ENCODE results near the gene AXIN2. TPM values are rescaled to one million over a fixed set of nuclear protein-coding genes. Genes with fewer than 3 reads are reported as not detected.

The AXIN2 gene
- total RNA-seq, 1 donor from 2014 or later, result 21.0 TPM

DNA sequence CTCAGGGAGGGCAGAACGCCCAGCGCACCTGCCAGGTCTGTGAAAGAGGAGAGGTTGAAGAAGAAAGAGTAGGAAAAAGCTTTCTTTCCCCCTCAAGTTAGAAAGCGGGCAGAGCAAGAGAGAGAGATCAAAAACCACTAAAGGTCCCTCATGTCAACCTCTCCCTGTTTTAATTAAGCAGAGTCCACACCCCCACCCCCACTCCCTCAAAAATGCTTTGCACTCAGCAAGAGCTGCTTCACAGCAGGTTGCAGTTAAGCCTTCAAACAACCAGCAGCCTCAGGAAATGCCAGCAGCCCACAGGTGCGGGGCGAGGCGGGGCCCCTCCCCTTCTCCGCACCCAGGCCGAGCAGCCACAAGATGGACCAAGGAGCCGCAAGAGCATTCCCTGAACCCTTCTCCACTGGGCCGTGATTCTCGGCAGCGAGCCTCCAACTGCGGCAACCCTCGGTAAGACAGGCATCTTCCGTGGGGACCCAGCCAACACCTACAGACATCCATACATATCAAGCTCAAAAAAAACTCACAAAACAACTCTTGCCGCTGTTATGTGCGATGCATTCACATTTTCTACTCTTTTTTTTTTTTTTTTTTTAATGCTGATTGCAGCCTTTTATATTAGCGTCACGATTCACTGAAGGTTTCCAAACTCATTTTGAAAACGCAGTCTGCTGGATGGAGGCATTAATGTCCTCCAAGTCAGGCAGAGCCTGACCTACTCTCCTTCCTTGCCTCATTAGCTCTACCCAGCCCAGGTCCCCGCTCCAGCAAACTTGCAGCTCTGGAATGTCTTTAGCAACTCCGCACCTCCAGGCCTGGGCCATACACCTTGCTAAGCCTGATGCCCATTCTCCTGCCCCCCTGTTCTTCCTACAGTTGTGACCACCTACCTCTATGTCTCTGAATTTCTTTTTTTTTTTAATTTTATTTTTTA, 66.1 kb downstream of the AXIN2 start:
- H3K9me3 ChIP-seq (replicated peaks), result no peaks in the 10 kb centered on the region
- intact Hi-C loops (cut with micrococcal nuclease), result no loop called here
- H3K4me1 ChIP-seq, result no peaks in the 10 kb centered on the region
- H3K36me3 ChIP-seq, result no peaks in the 10 kb centered on the region
- no peak overlapping the region for H3K27ac ChIP-seq (replicated peaks)
- no peak overlapping the region for H3K4me3 ChIP-seq
- H3K27me3 ChIP-seq (ENCODE audit: low read depth), result peaks cover 14% of the 10 kb centered on the region
- no peak for DNase-seq
- TF ChIP-seq, protein P1, sequence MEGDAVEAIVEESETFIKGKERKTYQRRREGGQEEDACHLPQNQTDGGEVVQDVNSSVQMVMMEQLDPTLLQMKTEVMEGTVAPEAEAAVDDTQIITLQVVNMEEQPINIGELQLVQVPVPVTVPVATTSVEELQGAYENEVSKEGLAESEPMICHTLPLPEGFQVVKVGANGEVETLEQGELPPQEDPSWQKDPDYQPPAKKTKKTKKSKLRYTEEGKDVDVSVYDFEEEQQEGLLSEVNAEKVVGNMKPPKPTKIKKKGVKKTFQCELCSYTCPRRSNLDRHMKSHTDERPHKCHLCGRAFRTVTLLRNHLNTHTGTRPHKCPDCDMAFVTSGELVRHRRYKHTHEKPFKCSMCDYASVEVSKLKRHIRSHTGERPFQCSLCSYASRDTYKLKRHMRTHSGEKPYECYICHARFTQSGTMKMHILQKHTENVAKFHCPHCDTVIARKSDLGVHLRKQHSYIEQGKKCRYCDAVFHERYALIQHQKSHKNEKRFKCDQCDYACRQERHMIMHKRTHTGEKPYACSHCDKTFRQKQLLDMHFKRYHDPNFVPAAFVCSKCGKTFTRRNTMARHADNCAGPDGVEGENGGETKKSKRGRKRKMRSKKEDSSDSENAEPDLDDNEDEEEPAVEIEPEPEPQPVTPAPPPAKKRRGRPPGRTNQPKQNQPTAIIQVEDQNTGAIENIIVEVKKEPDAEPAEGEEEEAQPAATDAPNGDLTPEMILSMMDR (IDR thresholded peaks at IDR 0.05; ENCODE audit: borderline replicate concordance), result no peak

DNA sequence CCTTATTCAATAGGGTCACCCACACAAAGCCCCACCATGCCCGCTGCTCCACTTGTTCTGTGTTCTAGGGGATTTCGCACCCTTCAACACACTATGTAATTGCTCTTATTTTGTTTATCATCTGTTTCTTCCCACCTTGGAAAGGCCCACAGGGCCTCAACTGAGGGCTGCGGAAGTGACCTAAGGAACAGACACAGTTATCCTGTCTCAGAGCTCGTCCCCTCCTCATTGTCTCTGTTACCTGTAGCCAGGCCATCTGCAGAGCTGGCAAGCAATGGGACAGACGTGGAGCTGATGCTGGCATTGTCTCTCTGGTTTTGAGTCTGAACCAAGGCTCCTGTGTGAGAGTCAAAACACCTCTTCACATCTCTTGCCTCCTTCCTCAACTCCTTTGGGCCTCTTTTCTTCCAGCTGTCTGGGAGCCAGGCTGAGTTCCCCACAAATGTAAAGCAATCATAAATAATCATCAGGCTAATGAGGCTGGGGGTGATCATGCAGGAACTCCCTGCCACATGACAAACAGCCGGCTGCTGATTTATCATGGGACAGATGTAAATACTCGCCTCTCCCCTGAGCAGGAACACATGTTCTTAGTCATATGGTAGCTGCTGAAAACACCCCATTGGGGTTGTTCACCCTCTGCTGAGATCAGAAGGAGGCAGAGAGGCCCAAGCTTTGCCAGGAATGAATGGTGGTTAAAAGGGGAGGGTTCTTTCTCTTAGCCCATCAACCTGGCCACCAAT, 71.9 kb downstream of the AXIN2 start:
- intact Hi-C loops (cut with micrococcal nuclease), result no loop called here
- no peaks in the 10 kb centered on the region for H3K9me3 ChIP-seq (replicated peaks)
- no peak overlapping the region for H3K4me3 ChIP-seq
- no peak for DNase-seq
- no peaks in the 10 kb centered on the region for H3K27me3 ChIP-seq (ENCODE audit: low read depth)
- TF ChIP-seq, protein P1 (IDR thresholded peaks at IDR 0.05; ENCODE audit: borderline replicate concordance), result no peak
- H3K27ac ChIP-seq (replicated peaks), result no peak overlapping the region
- peaks cover 2% of the 10 kb centered on the region for H3K4me1 ChIP-seq
- H3K36me3 ChIP-seq, result no peaks in the 10 kb centered on the region

- no peak for DNase-seq
- Histone ChIP-seq H3K27ac (replicated peaks) (no peak overlapping the region), H3K4me1 (peaks cover 2% of the 10 kb centered on the region), H3K4me3 (no peak overlapping the region), H3K36me3 (no peaks in the 10 kb centered on the region), H3K27me3 (ENCODE audit: low read depth) (no peaks in the 10 kb centered on the region), H3K9me3 (replicated peaks) (no peaks in the 10 kb centered on the region)
- intact Hi-C loops (cut with micrococcal nuclease), result no loop called here
- TF ChIP-seq, protein P1 (IDR thresholded peaks at IDR 0.05; ENCODE audit: borderline replicate concordance), result no peak
These were observed 72.8 kb downstream of the AXIN2 start for GRCh38 chr17:65488665-65489064.

- TF ChIP-seq, protein P1 (IDR thresholded peaks at IDR 0.05; ENCODE audit: borderline replicate concordance), result no peak
- H3K27ac ChIP-seq (replicated peaks), result no peak overlapping the region
- H3K4me1 ChIP-seq, result peaks cover 2% of the 10 kb centered on the region
- no peak for DNase-seq
- H3K9me3 ChIP-seq (replicated peaks), result no peaks in the 10 kb centered on the region
- no peaks in the 10 kb centered on the region for H3K27me3 ChIP-seq (ENCODE audit: low read depth)
- H3K36me3 ChIP-seq, result no peaks in the 10 kb centered on the region
- H3K4me3 ChIP-seq, result no peak overlapping the region
- intact Hi-C loops (cut with micrococcal nuclease), result no loop called here
These were observed 73.5 kb downstream of the AXIN2 start for GRCh38 chr17:65487990-65488389.

DNA sequence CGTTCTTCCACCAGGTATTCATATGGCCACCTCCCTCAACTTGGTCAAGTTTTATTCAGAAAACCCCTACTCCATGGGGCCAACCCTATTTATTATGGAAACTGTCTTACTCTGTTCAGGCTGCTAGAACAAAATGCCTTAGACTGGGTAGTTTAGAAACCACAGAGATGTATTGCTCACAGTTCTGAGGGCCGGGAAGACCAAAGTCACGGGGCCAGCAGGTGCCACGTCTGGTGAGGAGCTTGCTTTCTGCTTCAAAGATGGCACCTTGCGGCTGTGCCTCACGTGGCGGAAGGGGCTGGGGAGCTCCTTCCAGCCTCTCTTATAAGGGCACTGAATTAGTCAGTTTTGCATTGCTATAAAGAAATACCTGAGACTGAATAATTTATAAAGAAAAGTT, 74.3 kb downstream of the AXIN2 start:
- intact Hi-C loops (cut with micrococcal nuclease), result no loop called here
- TF ChIP-seq, protein P1 (IDR thresholded peaks at IDR 0.05; ENCODE audit: borderline replicate concordance), result no peak
- no peak for DNase-seq
- peaks cover 2% of the 10 kb centered on the region for H3K4me1 ChIP-seq
- H3K4me3 ChIP-seq, result no peak overlapping the region
- no peak overlapping the region for H3K27ac ChIP-seq (replicated peaks)
- H3K27me3 ChIP-seq (ENCODE audit: low read depth), result no peaks in the 10 kb centered on the region
- H3K36me3 ChIP-seq, result no peaks in the 10 kb centered on the region
- no peaks in the 10 kb centered on the region for H3K9me3 ChIP-seq (replicated peaks)

Measured in left ventricle myocardium inferior (tissue), 1 donor.